NT2/D1 (cell line): ENCODE measurements around the gene ROCK2.

Source experiments
- SUZ12 ChIP-seq: IDR thresholded peaks from 2 replicates; pipeline ENCODE4 v1.6.1; 2011; ENCODE audit not compliant: insufficient read length, insufficient read depth; ENCODE audit errors: extremely low read depth
- YY1 ChIP-seq: IDR thresholded peaks from 2 replicates; pipeline ENCODE4 v1.6.1; 2011; ENCODE audit not compliant: insufficient read length, insufficient read depth
- ZNF274 ChIP-seq: IDR thresholded peaks from 2 replicates; pipeline ENCODE4 v1.6.1; 2011; ENCODE audit warnings: mild to moderate bottlenecking, low read depth, low read length

DNA sequence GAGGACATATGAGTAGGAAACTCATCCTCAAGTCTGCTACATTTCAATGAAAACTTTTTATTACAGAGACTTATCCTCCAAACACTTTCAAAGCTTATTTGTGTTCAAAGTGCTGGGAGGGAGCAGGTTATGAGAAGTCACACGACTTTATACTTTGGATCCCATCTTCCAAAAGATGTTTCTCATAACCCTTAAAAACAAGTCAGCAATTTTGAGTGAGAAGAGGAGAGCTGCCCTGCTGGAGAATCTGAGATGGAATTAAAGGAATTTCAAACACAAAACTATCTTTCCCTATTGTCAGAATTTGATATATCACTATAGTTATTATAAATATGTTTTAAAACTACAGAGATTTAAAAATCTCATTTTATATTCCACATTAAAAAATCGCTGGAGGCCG, 45.8 kb downstream of the ROCK2 start:
- TF ChIP-seq SUZ12 (no peak), YY1 (no peak), ZNF274 (no peak)
